Keratinocyte (primary cell): ENCODE results near the gene ZNF407.

Experiments
- EZH2 ChIP-seq: IDR thresholded peaks from one replicate; pipeline ENCODE4 v1.6.1; 2012; ENCODE audit warnings: inconsistent platforms, mild to moderate bottlenecking, low read length, moderate library complexity
- TF ChIP-seq, protein P1 (sequence below), 3 experiments: IDR thresholded peaks in 1 of 3; conservative IDR thresholded peaks in 1 of 3; optimal IDR thresholded peaks in 1 of 3; 2 replicates in 2 of 3; 3 replicates in 1 of 3; pipeline versions ENCODE3 to v1.5.1; 2011; ENCODE audit warnings: low read length in 3 of 3, mild to moderate bottlenecking in 3 of 3, moderate library complexity in 2 of 3, control low read depth in 1 of 3, inconsistent platforms in 1 of 3; ENCODE audit not compliant: insufficient read depth in 2 of 3; ENCODE audit errors: extremely low read depth in 1 of 3

GRCh38 chr18:75101916-75102315 lies 504.2 kb downstream of the ZNF407 start:
- TF ChIP-seq, protein P1, sequence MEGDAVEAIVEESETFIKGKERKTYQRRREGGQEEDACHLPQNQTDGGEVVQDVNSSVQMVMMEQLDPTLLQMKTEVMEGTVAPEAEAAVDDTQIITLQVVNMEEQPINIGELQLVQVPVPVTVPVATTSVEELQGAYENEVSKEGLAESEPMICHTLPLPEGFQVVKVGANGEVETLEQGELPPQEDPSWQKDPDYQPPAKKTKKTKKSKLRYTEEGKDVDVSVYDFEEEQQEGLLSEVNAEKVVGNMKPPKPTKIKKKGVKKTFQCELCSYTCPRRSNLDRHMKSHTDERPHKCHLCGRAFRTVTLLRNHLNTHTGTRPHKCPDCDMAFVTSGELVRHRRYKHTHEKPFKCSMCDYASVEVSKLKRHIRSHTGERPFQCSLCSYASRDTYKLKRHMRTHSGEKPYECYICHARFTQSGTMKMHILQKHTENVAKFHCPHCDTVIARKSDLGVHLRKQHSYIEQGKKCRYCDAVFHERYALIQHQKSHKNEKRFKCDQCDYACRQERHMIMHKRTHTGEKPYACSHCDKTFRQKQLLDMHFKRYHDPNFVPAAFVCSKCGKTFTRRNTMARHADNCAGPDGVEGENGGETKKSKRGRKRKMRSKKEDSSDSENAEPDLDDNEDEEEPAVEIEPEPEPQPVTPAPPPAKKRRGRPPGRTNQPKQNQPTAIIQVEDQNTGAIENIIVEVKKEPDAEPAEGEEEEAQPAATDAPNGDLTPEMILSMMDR (optimal IDR thresholded peaks at IDR 0.05 in 1 of 3, IDR thresholded peaks at IDR 0.05 in 1 of 3, conservative IDR thresholded peaks at IDR 0.05 in 1 of 3; ENCODE audit: extremely low read depth in 1 of 3, insufficient read depth in 2 of 3, low read length in 3 of 3): no peak
- TF ChIP-seq EZH2: no peak
